ENCODE results near the gene RAPH1. TPM values are rescaled to one million over a fixed set of nuclear protein-coding genes. Genes with fewer than 3 reads are reported as not detected.

The RAPH1 gene
- total RNA-seq, 1 donor from 2014 or later, result 38.6 TPM

GRCh38 chr2:203569677-203570316, 34.7 kb upstream of the RAPH1 start:
- Mint-ChIP-seq H3K4me1 (ENCODE audit: unreplicated experiment) (peaks cover 2% of the 10 kb centered on the region), H3K36me3 (ENCODE audit: unreplicated experiment) (peaks cover 1% of the 10 kb centered on the region)
- no peak for DNase-seq (ENCODE audit: extremely low spot score, unreplicated experiment)

GRCh38 chr2:203567691-203568090, 32.6 kb upstream of the RAPH1 start:
- DNase-seq (ENCODE audit: extremely low spot score, unreplicated experiment), result no peak
- no peak overlapping the region for H3K4me3 Mint-ChIP-seq (ENCODE audit: unreplicated experiment)
- TF ChIP-seq CTCF (IDR thresholded peaks at IDR 0.05), result no peak
- no peak overlapping the region for H3K27ac Mint-ChIP-seq (ENCODE audit: unreplicated experiment)
- peaks cover 6% of the 10 kb centered on the region for H3K27me3 Mint-ChIP-seq (ENCODE audit: unreplicated experiment)
- no peaks in the 10 kb centered on the region for H3K9me3 Mint-ChIP-seq (ENCODE audit: unreplicated experiment)
- H3K36me3 Mint-ChIP-seq (ENCODE audit: unreplicated experiment), result peaks cover 1% of the 10 kb centered on the region
- no peaks in the 10 kb centered on the region for H3K4me1 Mint-ChIP-seq (ENCODE audit: unreplicated experiment)

More at GRCh38 chr2:203569677-203570316, 34.7 kb upstream of the RAPH1 start:
- Mint-ChIP-seq H3K9me3 (ENCODE audit: unreplicated experiment) (no peaks in the 10 kb centered on the region), H3K27ac (ENCODE audit: unreplicated experiment) (no peak overlapping the region), H3K27me3 (ENCODE audit: unreplicated experiment) (peaks cover 6% of the 10 kb centered on the region), H3K4me3 (ENCODE audit: unreplicated experiment) (no peak overlapping the region)
- TF ChIP-seq CTCF (IDR thresholded peaks at IDR 0.05), result no peak

GRCh38 chr2:203566161-203566560, 31.1 kb upstream of the RAPH1 start:
- Mint-ChIP-seq H3K27ac (ENCODE audit: unreplicated experiment) (no peak overlapping the region), H3K27me3 (ENCODE audit: unreplicated experiment) (peaks cover 6% of the 10 kb centered on the region), H3K36me3 (ENCODE audit: unreplicated experiment) (peaks cover 1% of the 10 kb centered on the region), H3K9me3 (ENCODE audit: unreplicated experiment) (no peaks in the 10 kb centered on the region), H3K4me1 (ENCODE audit: unreplicated experiment) (no peaks in the 10 kb centered on the region), H3K4me3 (ENCODE audit: unreplicated experiment) (no peak overlapping the region)
- no peak for TF ChIP-seq CTCF (IDR thresholded peaks at IDR 0.05)
- no peak for DNase-seq (ENCODE audit: extremely low spot score, unreplicated experiment)

GRCh38 chr2:203565076-203565475, 30.0 kb upstream of the RAPH1 start:
- Mint-ChIP-seq H3K36me3 (ENCODE audit: unreplicated experiment) (peaks cover 1% of the 10 kb centered on the region), H3K27ac (ENCODE audit: unreplicated experiment) (no peak overlapping the region), H3K27me3 (ENCODE audit: unreplicated experiment) (peaks cover 3% of the 10 kb centered on the region), H3K4me1 (ENCODE audit: unreplicated experiment) (no peaks in the 10 kb centered on the region), H3K9me3 (ENCODE audit: unreplicated experiment) (no peaks in the 10 kb centered on the region), H3K4me3 (ENCODE audit: unreplicated experiment) (no peak overlapping the region)
- no peak for DNase-seq (ENCODE audit: extremely low spot score, unreplicated experiment)
- no peak for TF ChIP-seq CTCF (IDR thresholded peaks at IDR 0.05)

GRCh38 chr2:203562268-203562667, 27.2 kb upstream of the RAPH1 start:
- H3K27me3 Mint-ChIP-seq (ENCODE audit: unreplicated experiment), result peaks cover 3% of the 10 kb centered on the region
- H3K36me3 Mint-ChIP-seq (ENCODE audit: unreplicated experiment), result peaks cover 1% of the 10 kb centered on the region
- no peaks in the 10 kb centered on the region for H3K9me3 Mint-ChIP-seq (ENCODE audit: unreplicated experiment)
- DNase-seq (ENCODE audit: extremely low spot score, unreplicated experiment), result no peak
- no peak for TF ChIP-seq CTCF (IDR thresholded peaks at IDR 0.05)
- H3K27ac Mint-ChIP-seq (ENCODE audit: unreplicated experiment), result no peak overlapping the region
- H3K4me3 Mint-ChIP-seq (ENCODE audit: unreplicated experiment), result no peak overlapping the region
- no peaks in the 10 kb centered on the region for H3K4me1 Mint-ChIP-seq (ENCODE audit: unreplicated experiment)

Data from osteocyte (in vitro differentiated cells).